Measurements from ENCODE around the gene NOXA1. TPM values are rescaled to one million over a fixed set of nuclear protein-coding genes. Genes with fewer than 3 reads are reported as not detected.
"Not testable (repeated sequence)": the region's sequence is repeated elsewhere in the genome, so short reads cannot be mapped to it uniquely, and the experiment has no call there.

Gene NOXA1
- polyA plus RNA-seq, 1 donor from 2014 or later: 1.7 TPM

DNA sequence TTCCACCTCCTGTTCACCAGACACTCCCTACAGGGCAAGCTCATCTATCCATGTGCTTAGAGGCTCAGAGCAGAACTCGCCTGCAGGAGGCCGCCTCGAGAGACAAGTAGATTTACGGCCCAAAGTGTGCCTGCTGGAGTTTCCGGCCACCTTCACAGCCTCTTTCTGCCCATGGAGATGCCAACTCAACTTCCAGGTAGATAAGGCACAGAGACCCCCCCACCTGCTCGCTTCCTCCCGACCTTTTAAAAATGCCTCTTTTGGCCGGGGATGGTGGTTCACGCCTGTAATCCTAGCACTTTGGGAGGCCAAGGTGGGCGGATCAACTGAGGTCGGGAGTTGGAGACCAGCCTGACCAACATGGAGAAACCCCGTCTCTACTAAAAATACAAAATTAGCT, 46.8 kb upstream of the NOXA1 start:
- H3K9me3 ChIP-seq (ENCODE audit: low read length): no peaks in the 10 kb centered on the region
- no peak for TF ChIP-seq MXI1 (conservative IDR thresholded peaks at IDR 0.05; ENCODE audit: poor library complexity, severe bottlenecking)
- no peaks in the 10 kb centered on the region for H3K9me2 ChIP-seq (ENCODE audit: insufficient read depth, low read length)
- no peaks in the 10 kb centered on the region for H3K27me3 ChIP-seq (ENCODE audit: insufficient read depth, low read depth, low read length)
- H2AFZ ChIP-seq (ENCODE audit: low read depth, low read length): no peak overlapping the region
- H3K27ac ChIP-seq (ENCODE audit: low read length): no peak overlapping the region
- no peak overlapping the region for H3K4me2 ChIP-seq (ENCODE audit: low read length)
- no peak overlapping the region for H3K4me3 ChIP-seq (ENCODE audit: low read length)
- H3K36me3 ChIP-seq (ENCODE audit: insufficient read depth, low read length): no peaks in the 10 kb centered on the region
- no peak overlapping the region for H3K9ac ChIP-seq (ENCODE audit: low read length)
- no peaks in the 10 kb centered on the region for H3F3A ChIP-seq (ENCODE audit: insufficient read depth, low read length, poor library complexity, severe bottlenecking)
- no peaks in the 10 kb centered on the region for H3K79me2 ChIP-seq (replicated peaks; ENCODE audit: insufficient read depth, low read length)
- H4K20me1 ChIP-seq (ENCODE audit: insufficient read depth): no peaks in the 10 kb centered on the region

- not testable (repeated sequence) for H2AFZ ChIP-seq (ENCODE audit: low read depth, low read length); H3K4me3 ChIP-seq (ENCODE audit: low read length); H3K79me2 ChIP-seq (replicated peaks; ENCODE audit: insufficient read depth, low read length); H3K9me3 ChIP-seq (ENCODE audit: low read length); H3K27me3 ChIP-seq (ENCODE audit: insufficient read depth, low read depth, low read length); H3K27ac ChIP-seq (ENCODE audit: low read length); H4K20me1 ChIP-seq (ENCODE audit: insufficient read depth); H3K9me2 ChIP-seq (ENCODE audit: insufficient read depth, low read length); H3K36me3 ChIP-seq (ENCODE audit: insufficient read depth, low read length); H3K9ac ChIP-seq (ENCODE audit: low read length); H3K4me2 ChIP-seq (ENCODE audit: low read length); H3F3A ChIP-seq (ENCODE audit: insufficient read depth, low read length, poor library complexity, severe bottlenecking)
These were observed 44.3 kb upstream of the NOXA1 start for GRCh38 chr9:137378688-137379410.

DNA sequence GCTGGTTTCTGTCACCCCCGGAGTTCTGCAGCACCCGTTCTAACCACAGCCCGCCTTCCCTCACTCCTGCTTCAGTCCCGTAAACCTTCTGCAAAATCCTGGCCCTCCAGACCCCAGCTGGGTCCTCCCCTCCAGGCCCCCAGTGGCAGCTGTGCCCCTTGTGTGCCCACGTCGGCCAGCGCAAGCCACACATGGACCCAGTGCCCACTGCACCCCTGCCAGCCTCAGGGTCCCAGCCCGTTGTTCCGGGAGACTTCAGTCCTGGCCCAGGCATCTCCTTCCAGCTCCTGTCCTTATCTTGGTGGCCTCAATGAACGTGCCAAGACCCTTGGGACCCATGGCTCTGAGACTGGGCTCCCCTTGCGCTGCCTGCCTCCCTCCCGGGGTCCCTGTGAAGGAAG, 43.4 kb upstream of the NOXA1 start:
- Histone ChIP-seq H2AFZ (ENCODE audit: low read depth, low read length) (no peak overlapping the region), H3K36me3 (ENCODE audit: insufficient read depth, low read length) (no peaks in the 10 kb centered on the region), H4K20me1 (ENCODE audit: insufficient read depth) (no peaks in the 10 kb centered on the region), H3K9me2 (ENCODE audit: insufficient read depth, low read length) (no peaks in the 10 kb centered on the region), H3K4me3 (ENCODE audit: low read length) (no peak overlapping the region), H3K9ac (ENCODE audit: low read length) (no peak overlapping the region), H3K79me2 (replicated peaks; ENCODE audit: insufficient read depth, low read length) (no peaks in the 10 kb centered on the region), H3F3A (ENCODE audit: insufficient read depth, low read length, poor library complexity, severe bottlenecking) (no peaks in the 10 kb centered on the region), H3K9me3 (ENCODE audit: low read length) (no peaks in the 10 kb centered on the region), H3K27ac (ENCODE audit: low read length) (no peak overlapping the region), H3K4me2 (ENCODE audit: low read length) (no peak overlapping the region), H3K27me3 (ENCODE audit: insufficient read depth, low read depth, low read length) (no peaks in the 10 kb centered on the region)
- no peak for TF ChIP-seq RAD21 (conservative IDR thresholded peaks at IDR 0.05)
- TF ChIP-seq SMC3 (conservative IDR thresholded peaks at IDR 0.05; ENCODE audit: poor library complexity): no peak
- TF ChIP-seq, protein P1, sequence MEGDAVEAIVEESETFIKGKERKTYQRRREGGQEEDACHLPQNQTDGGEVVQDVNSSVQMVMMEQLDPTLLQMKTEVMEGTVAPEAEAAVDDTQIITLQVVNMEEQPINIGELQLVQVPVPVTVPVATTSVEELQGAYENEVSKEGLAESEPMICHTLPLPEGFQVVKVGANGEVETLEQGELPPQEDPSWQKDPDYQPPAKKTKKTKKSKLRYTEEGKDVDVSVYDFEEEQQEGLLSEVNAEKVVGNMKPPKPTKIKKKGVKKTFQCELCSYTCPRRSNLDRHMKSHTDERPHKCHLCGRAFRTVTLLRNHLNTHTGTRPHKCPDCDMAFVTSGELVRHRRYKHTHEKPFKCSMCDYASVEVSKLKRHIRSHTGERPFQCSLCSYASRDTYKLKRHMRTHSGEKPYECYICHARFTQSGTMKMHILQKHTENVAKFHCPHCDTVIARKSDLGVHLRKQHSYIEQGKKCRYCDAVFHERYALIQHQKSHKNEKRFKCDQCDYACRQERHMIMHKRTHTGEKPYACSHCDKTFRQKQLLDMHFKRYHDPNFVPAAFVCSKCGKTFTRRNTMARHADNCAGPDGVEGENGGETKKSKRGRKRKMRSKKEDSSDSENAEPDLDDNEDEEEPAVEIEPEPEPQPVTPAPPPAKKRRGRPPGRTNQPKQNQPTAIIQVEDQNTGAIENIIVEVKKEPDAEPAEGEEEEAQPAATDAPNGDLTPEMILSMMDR (IDR thresholded peaks at IDR 0.05; ENCODE audit: poor library complexity, severe bottlenecking): no peak
- TF ChIP-seq EP300 (conservative IDR thresholded peaks at IDR 0.05; ENCODE audit: poor library complexity, severe bottlenecking): no peak
- TF ChIP-seq POLR2AphosphoS5 (IDR thresholded peaks at IDR 0.05): no peak
- TF ChIP-seq, protein P2, sequence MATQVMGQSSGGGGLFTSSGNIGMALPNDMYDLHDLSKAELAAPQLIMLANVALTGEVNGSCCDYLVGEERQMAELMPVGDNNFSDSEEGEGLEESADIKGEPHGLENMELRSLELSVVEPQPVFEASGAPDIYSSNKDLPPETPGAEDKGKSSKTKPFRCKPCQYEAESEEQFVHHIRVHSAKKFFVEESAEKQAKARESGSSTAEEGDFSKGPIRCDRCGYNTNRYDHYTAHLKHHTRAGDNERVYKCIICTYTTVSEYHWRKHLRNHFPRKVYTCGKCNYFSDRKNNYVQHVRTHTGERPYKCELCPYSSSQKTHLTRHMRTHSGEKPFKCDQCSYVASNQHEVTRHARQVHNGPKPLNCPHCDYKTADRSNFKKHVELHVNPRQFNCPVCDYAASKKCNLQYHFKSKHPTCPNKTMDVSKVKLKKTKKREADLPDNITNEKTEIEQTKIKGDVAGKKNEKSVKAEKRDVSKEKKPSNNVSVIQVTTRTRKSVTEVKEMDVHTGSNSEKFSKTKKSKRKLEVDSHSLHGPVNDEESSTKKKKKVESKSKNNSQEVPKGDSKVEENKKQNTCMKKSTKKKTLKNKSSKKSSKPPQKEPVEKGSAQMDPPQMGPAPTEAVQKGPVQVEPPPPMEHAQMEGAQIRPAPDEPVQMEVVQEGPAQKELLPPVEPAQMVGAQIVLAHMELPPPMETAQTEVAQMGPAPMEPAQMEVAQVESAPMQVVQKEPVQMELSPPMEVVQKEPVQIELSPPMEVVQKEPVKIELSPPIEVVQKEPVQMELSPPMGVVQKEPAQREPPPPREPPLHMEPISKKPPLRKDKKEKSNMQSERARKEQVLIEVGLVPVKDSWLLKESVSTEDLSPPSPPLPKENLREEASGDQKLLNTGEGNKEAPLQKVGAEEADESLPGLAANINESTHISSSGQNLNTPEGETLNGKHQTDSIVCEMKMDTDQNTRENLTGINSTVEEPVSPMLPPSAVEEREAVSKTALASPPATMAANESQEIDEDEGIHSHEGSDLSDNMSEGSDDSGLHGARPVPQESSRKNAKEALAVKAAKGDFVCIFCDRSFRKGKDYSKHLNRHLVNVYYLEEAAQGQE (IDR thresholded peaks at IDR 0.05; ENCODE audit: borderline replicate concordance): no peak
- TF ChIP-seq EZH2 (IDR thresholded peaks at IDR 0.05; ENCODE audit: borderline replicate concordance, insufficient read depth, low read length, poor library complexity, severe bottlenecking): no peak
- no peak for TF ChIP-seq TAF1 (IDR thresholded peaks at IDR 0.05; ENCODE audit: low read depth)
- no peak for TF ChIP-seq MXI1 (conservative IDR thresholded peaks at IDR 0.05; ENCODE audit: poor library complexity, severe bottlenecking)

All from neural cell (in vitro differentiated cells).